Glomerular visceral epithelial cell (primary cell): ENCODE data around the gene GPR39.
A peak's percentile ranks its signal among the peaks of the same experiment; 100 is the strongest.

Source experiments
- DNase-seq: peaks from one replicate; pipeline ENCODE4 v3.0.0-alpha.2; 2016; ENCODE audit errors: extremely low spot score

GPR39 gene

DNA sequence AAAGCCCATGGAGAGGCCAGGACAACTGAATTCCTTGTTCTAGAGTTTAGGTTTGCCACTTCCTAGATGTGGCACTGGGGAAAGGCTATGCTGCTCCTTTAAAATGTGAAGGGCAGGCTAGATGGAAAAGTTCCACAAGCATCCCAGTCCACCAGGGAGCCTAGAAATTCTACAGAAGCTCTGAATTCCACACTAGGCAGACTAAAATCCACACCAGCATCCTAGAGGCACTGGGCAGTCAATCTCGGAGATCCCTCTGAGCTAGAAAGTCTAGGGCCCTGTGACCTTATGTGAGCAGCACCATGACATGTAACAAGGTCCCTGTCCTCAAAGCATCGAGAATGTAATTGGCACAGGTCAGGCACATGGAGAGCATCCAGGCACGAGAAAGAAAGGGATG, 181.9 kb downstream of the GPR39 start:
- no peak for DNase-seq

DNA sequence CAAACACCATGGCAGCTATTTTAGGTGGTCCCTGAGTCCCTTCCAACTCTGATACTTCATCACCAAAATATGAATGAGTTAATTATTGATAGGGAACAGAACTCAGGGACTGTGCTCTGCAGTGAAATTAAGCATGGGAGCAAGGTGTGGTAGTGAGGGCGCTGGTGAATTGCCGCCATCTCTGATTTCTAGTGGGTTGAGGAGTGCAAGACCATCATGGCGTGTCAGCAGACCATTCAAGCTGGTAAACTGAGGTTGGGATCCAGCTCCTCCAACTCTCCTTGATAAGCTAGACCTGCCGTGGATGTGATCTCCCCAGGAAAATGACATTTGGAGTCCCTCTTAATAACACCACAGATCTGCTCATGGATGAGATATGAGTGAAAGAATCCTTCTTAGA, 183.0 kb downstream of the GPR39 start:
- no peak for DNase-seq

DNA sequence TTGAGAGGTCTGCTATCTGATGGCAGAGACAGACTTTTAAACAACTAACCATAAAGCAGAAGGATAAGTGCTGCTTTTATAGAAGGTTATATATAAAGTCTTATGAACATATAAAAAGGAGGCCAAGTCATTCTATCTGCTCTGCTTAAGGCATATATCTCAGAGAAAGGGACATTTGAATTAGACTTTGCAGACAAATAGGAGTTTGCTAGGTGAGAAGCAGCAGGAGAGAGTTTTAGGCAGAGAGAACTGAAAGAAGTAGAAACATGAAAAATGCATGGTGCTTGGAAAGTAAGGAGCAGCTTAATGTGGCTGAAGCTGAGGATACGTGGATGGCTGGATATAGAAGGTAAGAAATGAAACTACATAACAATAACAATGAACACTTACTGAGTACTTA, 188.0 kb downstream of the GPR39 start:
- DNase-seq: no peak

DNA sequence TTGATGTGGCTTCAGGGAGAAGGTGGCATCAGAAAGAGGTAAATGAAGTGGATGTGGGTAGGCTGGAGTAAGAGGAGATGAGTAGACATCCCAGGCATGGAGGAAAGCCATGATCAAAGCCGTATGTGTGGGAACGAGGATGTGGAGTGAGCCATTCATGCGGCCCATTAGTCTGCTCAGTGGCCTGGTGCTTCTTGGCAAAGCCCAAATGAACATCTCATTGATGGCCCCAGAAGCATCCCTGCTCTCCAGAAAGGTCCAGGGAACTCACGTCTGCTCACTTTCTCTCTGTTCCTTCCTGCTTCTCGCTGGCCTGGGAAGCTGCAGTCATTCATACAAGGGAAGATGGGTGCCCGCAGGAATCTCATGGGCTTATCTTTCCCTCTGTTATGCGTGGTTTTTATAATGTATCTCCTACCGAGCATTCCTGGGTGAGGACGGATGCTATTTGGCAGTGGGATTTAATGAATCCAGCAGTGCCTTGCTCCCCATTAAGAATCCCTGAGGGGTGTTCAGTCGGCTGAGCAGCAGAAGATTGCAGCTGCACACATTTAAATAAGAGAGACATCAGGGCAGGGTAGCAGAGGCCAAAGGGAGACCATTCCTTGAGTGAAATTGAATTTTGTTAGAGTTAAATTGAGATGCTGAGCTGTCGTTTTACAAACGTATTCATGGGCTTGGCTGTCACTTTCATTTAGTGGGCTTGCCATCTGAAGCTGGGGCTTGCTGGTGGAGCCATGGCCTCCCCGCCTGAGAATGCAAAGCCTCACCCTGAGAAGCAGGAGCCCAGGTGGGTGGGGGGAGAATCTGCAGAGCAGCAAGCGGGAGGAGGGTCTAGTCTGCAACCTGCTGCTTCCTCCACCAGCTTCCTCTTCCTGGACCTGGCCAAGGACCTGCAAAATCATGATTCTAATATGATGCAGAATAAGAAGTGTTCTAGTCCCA, 188.9 kb downstream of the GPR39 start:
- DNase-seq: no peak

DNA sequence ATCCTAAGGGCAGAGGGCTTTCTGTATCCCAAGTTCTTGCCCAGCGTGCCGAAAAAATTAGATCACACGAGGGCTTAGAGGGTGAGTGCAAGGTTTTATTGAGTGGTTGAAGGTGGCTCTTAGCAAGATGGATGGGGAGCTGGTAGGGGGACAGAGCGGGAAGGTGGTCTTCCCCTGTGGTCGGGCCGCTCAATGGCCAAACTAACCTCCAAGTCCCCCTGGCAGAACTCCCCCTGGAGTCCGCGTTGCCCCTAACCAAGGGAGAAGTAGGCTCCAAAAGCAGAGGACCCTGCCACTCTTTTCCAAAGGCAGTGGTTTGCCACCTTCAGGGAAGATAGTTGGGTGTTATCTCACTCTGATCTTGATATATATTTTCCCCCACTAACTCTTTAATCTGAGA, 190.0 kb downstream of the GPR39 start:
- DNase-seq: no peak

DNA sequence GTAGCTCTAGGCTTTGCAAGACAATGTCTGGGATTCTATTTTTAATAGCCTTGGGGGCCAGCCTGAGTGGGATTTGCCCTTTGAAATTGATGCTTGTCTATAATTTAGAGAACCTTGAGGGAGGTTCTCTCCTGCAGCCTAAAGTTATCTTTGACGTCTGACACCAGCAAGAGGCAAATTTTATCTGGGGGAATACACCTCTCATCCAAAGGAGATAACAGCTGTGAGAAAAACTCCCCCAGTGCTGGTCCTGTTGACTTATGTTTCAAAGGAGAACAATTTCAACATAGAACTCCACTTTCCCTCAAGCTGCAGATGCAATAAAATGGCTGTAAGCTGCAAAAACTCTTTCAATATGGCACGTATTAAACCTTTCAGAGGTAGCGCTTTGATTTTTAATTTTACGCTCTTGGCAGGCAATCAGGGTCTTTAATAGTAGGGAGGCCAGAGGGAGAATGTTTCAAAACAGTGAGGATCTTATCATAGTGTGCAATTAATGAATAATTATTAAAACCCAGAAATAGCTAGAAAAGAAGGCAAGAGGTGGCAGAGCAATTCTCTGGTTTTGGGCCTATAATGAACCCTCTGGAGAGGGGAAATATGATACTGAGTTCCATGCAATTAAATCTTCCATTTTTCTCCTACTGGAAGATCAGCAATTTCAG, 191.0 kb downstream of the GPR39 start:
- no peak for DNase-seq

DNA sequence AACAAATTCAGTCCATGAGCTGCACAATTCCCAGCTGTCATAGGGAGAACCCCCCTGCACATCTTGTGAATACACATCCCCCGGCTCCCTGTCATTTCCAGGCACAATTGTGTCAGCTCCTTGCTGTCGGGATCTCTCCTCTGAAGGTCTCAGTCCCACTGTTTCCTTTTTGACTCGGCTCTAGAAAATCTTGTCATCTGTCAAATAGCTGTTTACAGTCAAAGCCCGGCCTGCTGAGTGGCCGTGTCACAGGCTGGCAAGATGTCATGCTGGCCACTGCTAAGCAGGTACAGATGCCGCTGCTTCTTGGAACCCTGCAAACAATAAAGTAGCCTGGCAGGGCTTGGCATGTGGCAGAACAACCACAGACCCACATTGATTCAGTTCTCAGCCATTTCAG, 191.7 kb downstream of the GPR39 start:
- DNase-seq: no peak

DNA sequence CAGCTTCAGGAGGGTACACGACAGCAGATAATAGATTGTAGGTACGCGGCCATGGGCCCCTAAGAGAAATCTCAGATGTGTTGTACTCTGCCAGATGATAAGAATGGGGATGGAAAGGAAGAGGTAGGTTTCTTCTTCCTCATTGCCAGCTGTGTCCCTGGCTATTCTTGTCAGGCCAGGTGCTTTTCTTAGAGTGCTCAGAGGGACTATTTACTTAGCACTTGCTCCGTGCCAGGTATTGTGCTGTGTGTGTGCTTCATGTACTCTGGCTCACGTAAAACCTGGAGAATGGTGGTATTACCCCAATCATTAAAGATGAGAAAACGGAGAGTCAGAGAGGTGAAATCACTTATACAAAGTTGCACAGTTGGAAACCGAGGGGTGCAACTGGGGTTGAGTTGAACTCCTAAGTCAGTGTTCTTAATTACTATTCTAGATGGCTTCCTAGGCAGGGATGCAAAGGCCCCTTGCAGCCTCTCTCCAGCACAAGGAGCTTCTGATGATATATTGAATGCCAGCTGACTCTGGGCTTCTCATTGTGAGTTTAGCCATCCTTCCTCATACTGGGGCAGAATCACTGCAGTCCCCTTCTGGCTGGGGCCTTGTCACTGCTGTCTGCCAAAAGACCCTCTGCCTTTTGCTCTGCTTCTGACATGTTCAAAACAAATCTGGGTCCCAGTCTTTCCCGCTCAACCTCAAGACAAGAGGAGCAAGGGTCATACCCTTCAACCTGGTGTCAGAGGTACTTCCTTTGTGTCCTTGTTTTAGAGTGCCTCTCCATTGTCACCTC, 192.7 kb downstream of the GPR39 start:
- DNase-seq: no peak

DNA sequence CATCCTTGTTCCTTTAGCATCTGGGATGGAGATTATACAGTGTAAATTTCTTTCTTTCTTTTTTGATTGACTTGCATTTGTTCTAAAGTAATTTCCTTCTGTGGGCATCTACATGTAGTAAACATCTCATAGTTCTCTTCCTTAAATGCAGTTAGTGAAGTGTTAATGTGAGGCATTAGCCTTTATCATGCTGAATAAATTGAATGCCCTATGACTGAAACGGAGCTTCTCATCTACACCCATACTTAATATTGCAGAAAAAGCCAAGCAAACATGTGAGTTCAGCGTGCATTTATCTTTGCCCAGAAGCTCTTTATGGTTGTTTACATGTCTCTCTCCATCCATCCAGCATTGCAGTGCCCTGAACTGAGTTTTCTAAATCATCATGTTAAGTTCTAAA, 195.1 kb downstream of the GPR39 start:
- DNase-seq: no peak

DNA sequence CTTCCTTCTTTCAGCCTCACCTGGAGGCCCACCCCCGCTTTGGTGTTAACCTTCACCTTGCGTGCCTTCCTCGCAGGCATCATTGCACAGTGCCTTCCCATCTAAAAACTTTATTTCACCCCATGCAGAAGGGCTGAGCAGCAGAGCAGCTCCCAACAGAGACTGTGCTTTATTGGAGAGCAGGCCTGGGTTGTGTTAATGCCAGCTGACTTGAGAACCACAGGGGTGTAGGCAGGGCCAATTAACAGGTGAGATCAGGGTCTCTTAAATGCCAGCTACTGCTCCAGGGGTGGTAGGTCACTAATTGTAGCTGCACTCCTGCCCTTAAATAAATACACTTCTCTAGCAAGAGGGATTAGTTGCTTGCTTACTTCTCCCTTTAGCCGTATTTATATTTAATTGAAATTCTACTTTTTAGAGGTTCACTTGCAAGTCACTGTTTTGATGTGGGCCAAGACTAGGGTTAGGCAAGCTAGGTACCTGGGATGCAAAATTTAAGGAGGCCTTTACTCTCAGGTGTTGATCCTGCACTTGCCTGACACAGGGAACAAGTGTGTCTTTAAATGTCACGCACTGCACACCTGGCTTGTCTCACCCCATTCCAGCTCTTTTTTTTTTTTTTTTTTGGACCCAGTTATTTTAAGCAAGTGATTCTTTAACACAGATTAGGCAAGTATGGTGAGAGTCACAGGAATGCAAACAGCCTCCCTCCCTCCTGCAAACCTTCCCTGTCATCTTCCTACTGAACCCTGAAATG, 198.9 kb downstream of the GPR39 start:
- no peak for DNase-seq

DNA sequence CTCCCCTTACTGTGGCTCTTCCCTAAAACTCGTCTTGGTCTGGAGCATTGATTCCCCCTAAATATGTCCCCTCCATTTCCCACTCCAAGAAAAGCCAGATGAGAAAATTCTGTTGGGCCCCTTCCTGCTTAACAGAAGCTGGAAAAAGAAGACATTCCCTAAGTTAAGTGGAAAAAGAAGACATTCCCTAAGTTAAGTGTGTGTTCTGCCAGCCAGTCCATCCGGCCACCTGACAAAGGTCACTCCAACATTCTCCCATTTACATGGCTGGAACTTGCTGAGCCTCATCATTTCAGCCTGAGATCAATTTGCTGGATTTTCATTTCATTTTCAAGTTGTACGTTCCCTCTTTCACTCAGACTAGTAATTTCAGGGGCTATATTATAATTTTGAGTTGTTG, 201.4 kb downstream of the GPR39 start:
- no peak for DNase-seq

DNA sequence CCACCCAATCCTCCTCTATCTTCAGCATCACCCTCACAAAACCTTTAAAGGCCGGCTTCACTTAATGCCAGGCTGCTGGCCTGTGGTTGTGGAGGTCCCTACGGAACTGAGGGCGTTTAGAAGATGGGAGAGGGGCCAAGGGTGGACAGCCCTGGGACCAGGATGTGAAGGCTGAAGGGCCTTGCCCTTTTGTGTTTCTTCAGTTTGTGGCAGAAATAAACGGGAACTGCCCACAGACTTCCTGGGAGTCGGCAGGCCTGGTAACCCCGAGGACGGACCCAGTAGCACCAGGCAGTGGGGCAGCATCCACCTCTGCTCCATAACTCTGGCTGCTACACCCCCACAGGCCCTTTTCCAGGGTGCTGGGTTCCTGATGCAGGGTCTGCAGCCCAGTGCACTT, 202.1 kb downstream of the GPR39 start:
- no peak for DNase-seq

DNA sequence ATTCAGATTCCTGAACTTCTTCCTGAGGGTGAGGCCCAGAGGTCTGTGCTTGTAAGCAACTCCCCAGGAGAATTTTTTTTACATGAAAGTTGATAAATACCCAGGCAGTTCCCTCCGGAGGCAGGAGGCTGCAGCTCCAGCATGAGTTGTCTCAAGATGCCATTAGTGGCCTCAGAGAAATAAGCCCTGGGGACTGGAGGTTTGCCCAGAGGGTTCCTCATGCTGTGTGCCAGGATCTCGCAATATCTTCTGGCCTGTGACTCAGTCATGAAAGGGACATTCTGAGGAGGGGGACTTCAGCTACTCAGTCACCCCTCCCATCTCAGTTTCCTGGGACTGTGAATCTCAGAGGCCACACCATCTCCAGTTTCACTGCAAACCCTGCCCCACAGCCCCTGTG, 203.5 kb downstream of the GPR39 start:
- no peak for DNase-seq

DNA sequence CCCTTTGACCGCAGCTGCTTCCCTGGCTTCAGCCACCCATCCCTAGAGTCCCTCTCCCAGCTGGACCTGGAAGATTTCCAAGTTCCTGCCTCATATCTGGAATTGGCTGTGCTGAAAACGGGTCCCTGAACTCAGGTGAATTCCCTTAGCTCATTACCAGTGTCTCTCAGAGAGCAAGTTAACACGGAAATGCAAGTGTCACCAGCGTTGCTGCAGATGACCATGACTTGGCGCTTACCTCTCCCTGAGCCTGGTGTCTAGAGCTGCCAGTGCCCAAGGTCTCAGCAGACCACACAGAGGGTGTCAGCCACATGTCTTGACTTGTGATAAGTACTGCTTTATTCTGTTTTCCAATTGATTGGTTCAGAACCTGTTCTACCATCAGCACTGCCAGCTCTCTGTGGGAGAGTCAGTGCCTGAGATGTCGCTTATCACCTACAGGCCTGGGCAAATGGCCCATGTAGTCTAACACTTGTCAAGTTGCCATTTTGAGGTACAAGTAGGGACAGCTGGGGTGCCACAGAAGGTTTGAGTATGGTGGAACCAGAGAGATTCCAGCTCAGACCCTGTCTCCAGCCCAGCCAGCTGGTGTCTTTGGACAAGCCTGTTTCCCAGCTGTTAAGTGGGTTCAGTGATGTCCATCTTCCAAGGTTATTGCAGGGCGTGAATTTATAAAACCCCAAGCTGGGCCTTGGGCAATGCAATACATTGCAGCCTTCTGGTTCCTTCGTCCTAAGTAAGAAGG, 204.7 kb downstream of the GPR39 start:
- no peak for DNase-seq

DNA sequence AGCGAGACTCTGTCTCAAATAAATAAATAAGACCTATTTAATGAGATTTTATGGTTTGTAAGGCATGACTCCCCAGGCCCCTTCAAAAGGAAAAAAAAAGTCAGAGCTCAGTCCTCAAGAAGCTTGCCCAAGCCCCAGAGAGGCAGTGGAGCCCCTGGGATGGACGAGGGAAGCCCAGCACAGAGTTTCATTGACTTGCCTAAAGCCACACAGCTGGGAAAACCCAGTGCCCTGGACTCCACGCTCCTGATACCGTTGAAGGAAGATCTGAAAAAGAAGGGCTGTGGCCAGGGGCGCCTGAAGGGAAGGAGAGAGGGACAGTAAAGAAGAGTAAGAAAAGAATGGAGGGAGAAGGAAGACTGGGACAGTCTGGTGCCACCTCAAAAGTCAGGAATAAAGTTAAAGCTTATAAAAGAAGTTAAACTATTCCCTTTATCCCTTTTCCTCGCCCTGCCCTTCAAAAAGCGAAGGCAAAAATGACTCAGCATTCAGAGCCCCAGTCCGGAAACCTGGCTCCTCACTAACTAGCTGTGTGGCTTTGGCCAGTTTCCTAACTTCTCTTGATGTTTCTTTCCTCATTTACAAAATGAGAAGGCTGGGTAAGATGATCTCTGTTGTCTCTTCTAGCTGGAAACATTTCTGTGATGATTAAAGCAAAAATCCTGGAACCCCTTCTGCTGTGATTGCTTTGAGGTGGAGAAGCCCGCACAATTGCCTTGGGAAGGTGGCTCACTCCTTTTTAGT, 206.7 kb downstream of the GPR39 start:
- DNase-seq: peak; percentile 17

DNA sequence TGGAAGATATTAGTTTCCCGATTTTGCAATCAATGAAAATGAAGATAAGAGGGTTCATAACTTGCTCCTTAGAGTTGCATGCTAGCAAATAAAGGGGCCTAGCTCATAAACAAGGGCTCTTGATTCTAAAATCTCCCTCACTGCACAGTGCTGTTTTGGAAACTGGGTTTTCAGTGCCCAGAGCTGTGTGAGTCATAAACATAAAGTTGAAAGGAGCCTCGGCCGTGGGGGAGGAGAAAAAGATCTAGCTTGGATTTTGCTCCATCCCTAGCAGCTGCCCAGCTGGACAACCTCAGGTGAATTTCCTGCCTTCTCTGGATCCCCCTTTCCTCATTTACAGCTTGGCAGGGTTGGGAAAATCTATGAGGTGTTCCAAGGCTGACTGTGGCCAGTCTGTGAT, 210.9 kb downstream of the GPR39 start:
- no peak for DNase-seq

DNA sequence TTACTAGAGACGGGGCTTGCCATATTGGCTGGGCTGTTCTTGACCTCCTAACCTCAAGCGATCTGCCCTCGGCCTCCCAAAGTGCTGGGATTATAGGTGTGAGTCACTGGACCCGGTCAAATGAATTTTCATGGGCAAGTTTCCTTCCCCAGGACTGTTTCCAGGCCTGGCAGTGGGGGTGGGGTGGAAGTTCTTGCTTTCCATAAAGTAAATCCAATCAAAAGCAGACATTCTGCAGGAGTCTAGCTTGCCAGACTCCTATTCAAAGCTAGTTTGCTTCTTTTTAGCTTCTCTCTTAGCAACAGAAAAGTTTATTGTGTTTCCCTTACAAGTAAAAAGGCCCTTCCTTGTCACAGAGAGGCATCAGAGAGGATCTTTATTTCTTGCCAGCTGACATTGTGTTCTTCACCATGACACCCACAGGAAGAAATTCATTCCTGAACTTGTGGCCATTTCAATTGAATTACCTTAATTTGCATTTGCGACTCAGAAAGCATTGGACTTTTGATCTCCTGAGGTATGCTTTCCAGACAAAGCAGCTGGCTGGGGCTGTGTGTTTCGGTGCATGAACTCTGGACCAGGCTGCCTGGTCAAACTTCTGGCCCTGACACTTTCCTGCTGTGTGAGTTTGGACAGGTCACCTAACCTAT, 215.5 kb downstream of the GPR39 start:
- DNase-seq: peak; percentile 65

DNA sequence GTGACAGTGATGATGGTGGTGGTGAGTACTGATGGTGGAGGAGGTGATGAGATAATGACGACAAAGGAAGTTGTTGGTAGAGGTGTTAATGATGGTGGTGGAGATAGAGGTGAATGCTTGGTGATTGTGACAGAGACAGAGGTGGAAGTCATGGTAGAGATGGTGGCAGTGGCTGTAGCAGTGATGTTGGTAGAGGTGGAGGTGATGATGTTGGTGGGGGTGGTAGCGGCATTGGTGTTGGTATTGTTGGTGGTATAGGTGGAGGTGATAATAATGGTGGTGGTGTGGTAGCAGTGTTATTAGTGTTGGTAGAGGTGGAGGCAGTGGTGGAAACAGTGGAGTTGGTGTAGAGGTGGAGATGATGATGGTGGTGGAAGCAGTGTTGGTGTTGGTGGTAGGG, 217.0 kb downstream of the GPR39 start:
- no peak for DNase-seq

DNA sequence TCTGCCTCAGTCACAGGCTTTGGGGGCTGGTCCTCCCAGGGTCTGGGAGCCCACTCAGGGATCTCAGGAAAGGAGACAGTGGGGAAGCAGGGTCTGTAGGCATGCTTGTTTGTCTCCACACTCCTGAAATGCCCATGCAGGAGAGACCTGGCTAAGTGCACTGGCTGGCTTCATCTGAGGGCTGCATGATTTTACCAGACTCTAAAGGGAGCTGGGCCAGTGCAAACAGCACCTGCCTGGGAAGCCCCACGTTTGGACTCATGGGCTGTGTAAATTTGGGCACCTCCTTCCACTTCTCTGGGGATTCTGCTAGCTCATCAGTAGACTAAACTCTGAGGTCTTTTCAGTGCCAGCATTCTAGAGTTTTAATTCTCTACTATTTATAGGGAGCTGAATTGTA, 219.7 kb downstream of the GPR39 start:
- DNase-seq: no peak
